GM10266 (cell line): Measurements from ENCODE around the gene PSME4.

Experiments used
- DNase-seq: peaks from one replicate; pipeline ENCODE4 v3.0.0; 2012; ENCODE audit errors: extremely low spot score
- CTCF ChIP-seq: IDR thresholded peaks from 2 replicates; pipeline ENCODE4 v1.5.1; 2012; ENCODE audit warnings: mild to moderate bottlenecking, low read depth; ENCODE audit not compliant: control insufficient read depth, insufficient read depth; ENCODE audit errors: missing control alignments

Gene PSME4

GRCh38 chr2:53905396-53905795 is 65.4 kb downstream of the PSME4 start:
- TF ChIP-seq CTCF = no peak
- no peak for DNase-seq

DNA sequence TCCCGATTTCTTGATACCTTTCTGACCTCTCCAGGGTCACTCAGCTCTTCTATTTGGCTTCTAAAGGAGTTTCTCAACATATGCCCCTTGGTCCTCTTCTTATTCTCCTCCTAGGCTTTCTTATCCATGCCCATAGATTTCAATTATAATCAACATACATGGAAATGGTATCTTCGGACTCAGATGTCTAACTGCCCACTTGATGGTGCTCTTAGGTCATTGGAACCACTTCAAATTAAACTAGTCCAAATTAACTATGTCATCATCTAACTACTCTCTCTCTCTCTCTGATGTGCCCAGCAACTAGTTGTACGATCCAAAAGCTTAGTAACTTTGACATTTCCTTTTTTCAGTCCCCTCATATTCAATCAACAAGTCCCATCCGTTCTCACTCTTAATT is 67.8 kb downstream of the PSME4 start:
- TF ChIP-seq CTCF = no peak
- no peak for DNase-seq

- DNase-seq = no peak
- no peak for TF ChIP-seq CTCF
Measured at GRCh38 chr2:53901192-53901591, 69.6 kb downstream of the PSME4 start.

- DNase-seq = no peak
- TF ChIP-seq CTCF = no peak
Measured at GRCh38 chr2:53896864-53897263, 73.9 kb downstream of the PSME4 start.

DNA sequence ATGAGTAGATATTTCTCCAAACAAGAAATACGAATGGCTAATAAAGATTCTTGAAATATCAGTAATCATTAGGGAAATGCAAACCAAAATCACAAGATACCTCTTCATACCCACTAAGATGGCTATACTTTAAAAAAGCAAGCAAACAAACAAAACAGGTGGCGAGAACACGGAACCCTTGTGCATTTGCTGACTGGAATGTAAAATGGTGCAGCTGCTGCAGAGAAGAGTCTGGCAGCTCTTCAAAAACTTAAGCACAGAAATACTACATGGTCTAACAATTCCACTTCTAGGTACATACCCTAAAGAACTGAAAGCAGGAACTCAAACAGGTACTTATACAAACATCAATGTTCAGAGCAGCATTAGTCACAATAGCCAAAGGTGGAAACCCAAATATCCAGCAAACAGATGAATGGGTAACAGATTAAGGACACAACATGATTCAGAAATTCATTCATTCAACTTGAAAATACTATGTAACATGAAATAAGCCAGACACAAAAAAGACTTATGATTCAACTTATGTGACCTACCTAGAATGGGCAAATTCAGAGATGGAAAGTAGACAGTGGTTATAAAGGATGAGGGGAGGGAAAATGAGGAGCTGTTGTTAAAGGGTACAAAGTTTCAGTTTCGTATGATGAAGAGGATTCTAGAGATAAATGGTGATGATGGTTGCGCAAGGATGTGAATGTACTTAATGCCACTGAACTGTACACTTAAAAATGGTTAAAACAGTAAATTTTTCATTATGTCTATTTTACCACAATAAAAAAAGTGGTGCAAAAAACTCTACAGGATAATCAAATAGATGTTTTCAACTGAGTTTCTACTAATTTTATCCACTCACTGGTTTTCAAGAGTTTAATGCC is 84.2 kb downstream of the PSME4 start:
- DNase-seq = no peak
- no peak for TF ChIP-seq CTCF

GRCh38 chr2:53884883-53885282 is 85.9 kb downstream of the PSME4 start:
- DNase-seq = no peak
- no peak for TF ChIP-seq CTCF

DNA sequence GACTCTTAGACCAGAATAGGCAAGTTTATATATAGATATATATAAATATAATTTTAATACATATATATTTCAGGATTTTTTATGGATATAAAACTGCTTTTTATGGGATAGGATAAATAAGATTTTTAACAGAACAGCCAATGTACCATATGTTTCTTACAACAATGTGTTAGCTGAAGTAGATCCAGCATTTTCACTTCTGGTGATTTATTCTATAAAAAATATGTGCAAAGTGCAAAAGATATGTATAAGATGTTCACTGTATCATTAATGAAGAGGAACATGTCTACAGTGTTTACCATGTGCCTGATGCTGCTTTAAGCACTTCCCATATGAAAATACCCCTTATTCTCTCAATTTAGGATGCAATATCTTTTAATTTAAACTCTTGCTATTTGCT is 88.8 kb downstream of the PSME4 start:
- no peak for DNase-seq
- no peak for TF ChIP-seq CTCF
